Adrenal gland (tissue), 5 donors: Measurements from ENCODE around the gene SNTB2.

ENCODE experiments used
- CTCF ChIP-seq, 6 experiments: fragments of 450-650 bp in 4 of 6; fragments of 200-600 bp in 2 of 6; sonication (generic) in 1 of 6; IDR thresholded peaks; 1 replicate in 5 of 6; 2 replicates in 1 of 6; pipeline versions ENCODE4 v1.5.1 to v1.8.0; 2016 to 2021; ENCODE audit warnings: antibody characterized with exemption in 6 of 6, mild to moderate bottlenecking in 2 of 6, moderate library complexity in 1 of 6
- POLR2A ChIP-seq, 2 donors: fragments of 450-650 bp; IDR thresholded peaks; one replicate each; pipeline ENCODE4 v1.6.1; 2017; ENCODE audit warnings: antibody characterized with exemption in 2 of 2, mild to moderate bottlenecking in 2 of 2, moderate library complexity in 1 of 2
- donor health status: DM: no; HTN: no; CAD: no.

DNA sequence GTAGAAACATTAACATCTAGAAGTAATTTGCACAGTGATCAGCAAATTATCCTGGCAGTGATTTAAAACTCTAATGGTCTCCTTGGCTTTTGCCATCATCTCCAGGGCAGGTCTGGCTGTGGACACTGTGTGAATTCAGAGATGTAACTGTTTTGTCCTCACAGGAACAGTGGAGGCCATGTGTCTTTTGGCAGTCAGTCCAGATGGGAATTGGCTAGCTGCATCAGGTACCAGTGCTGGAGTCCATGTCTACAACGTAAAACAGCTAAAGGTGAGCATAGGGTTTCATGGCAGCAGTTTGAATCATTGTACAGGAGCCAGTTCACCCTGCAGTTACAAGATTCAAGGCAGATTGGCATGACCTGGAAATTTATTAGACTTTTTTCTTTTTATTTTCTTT, 26.8 kb upstream of the SNTB2 start:
- TF ChIP-seq CTCF (IDR thresholded peaks at IDR 0.05): no peak
- no peak for TF ChIP-seq POLR2A (IDR thresholded peaks at IDR 0.05)
